Endothelial cell of umbilical vein (primary cell): Measurements from ENCODE around the gene PMVK. TPM values are rescaled to one million over a fixed set of nuclear protein-coding genes. Genes with fewer than 3 reads are reported as not detected.

Experiments used
- BruUV-seq: library from RNA; stranded (reverse); fragments of 400-500 nt; replicated peaks from 2 replicates; lab custom pipeline; 2021; lab: Mats Ljungman, UMichigan
- CTCF ChIA-PET: fragments of 300-600, 350-600 bp; sonication (Branson Sonifier 250); formaldehyde crosslinking; loops from one replicate; lab custom pipeline; 2021; ENCODE audit warnings: antibody characterized with exemption, inconsistent platforms; lab: Charles Lee
- POLR2A ChIA-PET: fragments of 300-600, 350-600 bp; sonication (Branson Sonifier 250); formaldehyde crosslinking; loops from one replicate; lab custom pipeline; 2021; ENCODE audit warnings: antibody characterized with exemption, inconsistent platforms; lab: Charles Lee
- DNase-seq: peaks from one replicate; pipeline ENCODE4 v3.0.0-alpha.2; 2011; ENCODE audit warnings: low read depth, low spot score
- FAIRE-seq: peaks from 2 replicates; lab custom pipeline; 2011; peaks lifted over from hg19 to GRCh38; lab: Jason Lieb, UNC
- H2AFZ ChIP-seq: 2 replicates; pipeline ENCODE4 v1.6.0; 2012; ENCODE audit warnings: low read depth, low read length, control low read depth, inconsistent platforms
- H3K27ac ChIP-seq: 2 replicates; pipeline ENCODE4 v1.5.1; 2011; ENCODE audit warnings: low read depth, mild to moderate bottlenecking, control low read depth, low read length, moderate library complexity; ENCODE audit not compliant: insufficient read depth
- H3K27me3 ChIP-seq, 2 experiments: 2 replicates each; pipeline versions ENCODE4 v1.6.0 to v1.6.1; 2011; ENCODE audit warnings: low read length in 2 of 2, mixed read lengths in 1 of 2; ENCODE audit not compliant: control insufficient read depth in 2 of 2, insufficient read depth in 2 of 2
- H3K36me3 ChIP-seq, 2 experiments: 2 replicates in 1 of 2; 3 replicates in 1 of 2; pipeline ENCODE4 v1.5.1; 2011; ENCODE audit warnings: low read length in 2 of 2, mild to moderate bottlenecking in 1 of 2, moderate library complexity in 1 of 2; ENCODE audit not compliant: control insufficient read depth in 2 of 2, insufficient read depth in 2 of 2; ENCODE audit errors: extremely low read depth in 1 of 2
- H3K4me1 ChIP-seq: 3 replicates; pipeline ENCODE4 v1.5.1; 2011; ENCODE audit warnings: mild to moderate bottlenecking, low read length; ENCODE audit not compliant: control insufficient read depth, insufficient read depth; ENCODE audit errors: extremely low read depth
- H3K4me2 ChIP-seq: 2 replicates; pipeline ENCODE4 v1.6.1; 2011; ENCODE audit warnings: low read length, control low read depth, mixed read lengths; ENCODE audit not compliant: insufficient read depth
- H3K4me3 ChIP-seq, 3 experiments: fragments of 200-600 bp in 1 of 3; sonication (generic), shearing (Covaris generic) in 1 of 3; replicated peaks in 1 of 3; 2 replicates each; pipeline ENCODE4 v1.5.1; 2011 to 2016; ENCODE audit warnings: control low read depth in 3 of 3, low read length in 3 of 3, mild to moderate bottlenecking in 2 of 3, inconsistent platforms in 1 of 3, low read depth in 1 of 3, moderate library complexity in 1 of 3; ENCODE audit not compliant: insufficient read depth in 1 of 3
- H3K79me2 ChIP-seq: 2 replicates; pipeline ENCODE4 v1.6.0; 2012; ENCODE audit warnings: low read length, inconsistent platforms; ENCODE audit not compliant: control insufficient read depth, insufficient read depth
- H3K9ac ChIP-seq: replicated peaks from 2 replicates; pipeline ENCODE3; 2011; ENCODE audit warnings: low read length, control low read depth; ENCODE audit not compliant: insufficient read depth; ENCODE audit errors: extremely low read depth
- H3K9me1 ChIP-seq: replicated peaks from 3 replicates; pipeline ENCODE4 v1.6.0; 2011; ENCODE audit warnings: mild to moderate bottlenecking, low read length; ENCODE audit not compliant: control insufficient read depth, insufficient read depth; ENCODE audit errors: extremely low read depth
- H3K9me3 ChIP-seq: replicated peaks from 2 replicates; pipeline ENCODE4 v1.5.1; 2012; ENCODE audit warnings: low read length, inconsistent platforms; ENCODE audit not compliant: control insufficient read depth, insufficient read depth
- H4K20me1 ChIP-seq: replicated peaks from 2 replicates; pipeline ENCODE3; 2011; ENCODE audit warnings: mild to moderate bottlenecking, low read length; ENCODE audit not compliant: control insufficient read depth, insufficient read depth; ENCODE audit errors: extremely low read depth
- CTCF ChIP-seq, 2 donors: IDR thresholded peaks; 1 replicate in 1 of 2; 2 replicates in 1 of 2; pipeline ENCODE4 v1.5.1; 2011; ENCODE audit warnings: low read length in 2 of 2, mild to moderate bottlenecking in 2 of 2, moderate library complexity in 2 of 2, control low read depth in 1 of 2, inconsistent platforms in 1 of 2, low read depth in 1 of 2; ENCODE audit not compliant: insufficient read depth in 1 of 2; ENCODE audit errors: extremely low read depth in 1 of 2
- EZH2 ChIP-seq: IDR thresholded peaks from 2 replicates; pipeline ENCODE4 v1.6.1; 2012; ENCODE audit warnings: borderline replicate concordance, low read depth, mild to moderate bottlenecking, moderate library complexity, low read length, inconsistent platforms; ENCODE audit not compliant: severe bottlenecking
- FOS ChIP-seq: IDR thresholded peaks from 2 replicates; pipeline ENCODE4 v1.6.1; 2011; ENCODE audit warnings: mild to moderate bottlenecking, low read length, moderate library complexity, borderline replicate concordance; ENCODE audit not compliant: insufficient read depth
- GATA2 ChIP-seq: IDR thresholded peaks from 2 replicates; pipeline ENCODE4 v1.7.0; 2011; ENCODE audit warnings: low read depth, mild to moderate bottlenecking, moderate library complexity, mixed read lengths, low read length; ENCODE audit not compliant: insufficient read length, insufficient read depth
- JUN ChIP-seq: IDR thresholded peaks from 2 replicates; pipeline ENCODE4 v1.6.1; 2011; ENCODE audit warnings: borderline replicate concordance, low read depth; ENCODE audit not compliant: insufficient read length, insufficient read depth
- MAX ChIP-seq: IDR thresholded peaks from 2 replicates; pipeline ENCODE4 v1.6.1; 2011; ENCODE audit not compliant: insufficient read depth, insufficient read length
- MYC ChIP-seq: IDR thresholded peaks from one replicate; pipeline ENCODE4 v1.6.1; 2011; ENCODE audit warnings: mild to moderate bottlenecking, low read depth, low read length
- POLR2A ChIP-seq: IDR thresholded peaks from 2 replicates; pipeline ENCODE4 v1.6.1; 2012; ENCODE audit warnings: low read depth, mild to moderate bottlenecking, control low read depth, low read length
- POLR2AphosphoS5 ChIP-seq: IDR thresholded peaks from 2 replicates; pipeline ENCODE4 v1.6.1; 2012; ENCODE audit warnings: low read depth, mild to moderate bottlenecking, control low read depth, low read length, moderate library complexity; ENCODE audit not compliant: insufficient read depth
- dilution Hi-C: fragments of 300-500 bp; cut with MboI; formaldehyde crosslinking; loops from one replicate; pipeline ENCODE4 v1.15.0; 2019; ENCODE audit warnings: low sequenced_read_pairs; ENCODE audit not compliant: extremely low pct_ligation_motif_present
- intact Hi-C: fragments of 100-400 bp; cut with micrococcal nuclease; formaldehyde crosslinking; loops from one replicate; pipeline ENCODE4 v1.10.0; 2022
- polyA plus RNA-seq, 4 experiments: library from polyadenylated mRNA; depleted of rRNA in 3 of 4; stranded (reverse) in 3 of 4; unstranded in 1 of 4; fragments of >200 nt; gene quantifications; 2 replicates each; pipeline versions ENCODE4 v1.2.1 to v1.2.3, GENCODE V29; 2011 to 2012; ENCODE audit warnings: missing spikeins in 1 of 4
- total RNA-seq: library from RNA; stranded (reverse); gene quantifications from 2 replicates; pipeline ENCODE4 v1.2.3, GENCODE V29; 2021

Gene PMVK
- total and polyA plus RNA-seq, 2 donors (not counting 3 experiments of a cell fraction or from before 2014, with no cell fraction given), result 22.6 to 32.7 TPM

- no peaks in the 10 kb centered on the region for H3K36me3 ChIP-seq
- no peaks in the 10 kb centered on the region for H3K9me3 ChIP-seq
- H2AFZ ChIP-seq, result no peak overlapping the region
- ChIA-PET POLR2A (no interaction called here), CTCF (interaction anchor here (1.2 to 5.1 kb wide), 17 partner anchors 10 to 317 kb away, joined by 4 to 113 read pairs (median 9); partner anchors contain the start of genes CHRNB2 and PMVK)
- no TSS peak for BruUV-seq
- H3K4me3 ChIP-seq, result no peak overlapping the region
- dilution Hi-C loops (no loop called here), intact Hi-C loops (loop anchor here (5.0 kb wide), 2 partner anchors 40 to 395 kb away; no protein-coding TSS in a partner anchor)
- no peaks in the 10 kb centered on the region for H3K79me2 ChIP-seq
- no peak overlapping the region for H3K9ac ChIP-seq
- no peaks in the 10 kb centered on the region for H3K27me3 ChIP-seq
- peaks cover 9% of the 10 kb centered on the region for H3K4me1 ChIP-seq
- TF ChIP-seq CTCF (IDR thresholded peaks at IDR 0.05; ENCODE audit: extremely low read depth in 1 of 2, insufficient read depth in 1 of 2, low read depth in 1 of 2, low read length in 2 of 2) (no peak), MAX (no peak), POLR2AphosphoS5 (peak; percentile 41), JUN (peak; percentile 22), FOS (peak; percentile 30), EZH2 (no peak), POLR2A (no peak), MYC (no peak), GATA2 (no peak)
- no peak overlapping the region for H3K27ac ChIP-seq
- no peaks in the 10 kb centered on the region for H4K20me1 ChIP-seq
- DNase-seq (peak; percentile 81), FAIRE-seq (peak; percentile 88)
- no peaks in the 10 kb centered on the region for H3K9me1 ChIP-seq
- H3K4me2 ChIP-seq, result peak overlapping the region; percentile 6
Measured at GRCh38 chr1:154877370-154877974, 59.0 kb downstream of the PMVK start.
